DOHH2 (cell line): ENCODE results near the gene RUSF1.
"Not testable (repeated sequence)": the region's sequence is repeated elsewhere in the genome, so short reads cannot be mapped to it uniquely, and the experiment has no call there.

Experiments
- H3F3A ChIP-seq: fragments of 200-600 bp; sonication (generic), shearing (Covaris generic); 2 replicates; pipeline ENCODE4 v1.6.0; 2016; ENCODE audit warnings: antibody characterized with exemption, mild to moderate bottlenecking; ENCODE audit not compliant: control insufficient read depth, insufficient read depth
- H3K27ac ChIP-seq: fragments of 200-600 bp; sonication (generic); 2 replicates; pipeline ENCODE4 v1.5.1; 2014; ENCODE audit warnings: low read depth, mild to moderate bottlenecking, low read length, moderate library complexity
- H3K27me3 ChIP-seq: fragments of 200-600 bp; sonication (generic); 2 replicates; pipeline ENCODE4 v1.6.1; 2014; ENCODE audit warnings: mild to moderate bottlenecking, low read length, mixed read lengths; ENCODE audit not compliant: control insufficient read depth
- H3K36me3 ChIP-seq: fragments of 200-600 bp; sonication (generic); 2 replicates; pipeline ENCODE4 v1.6.1; 2014; ENCODE audit warnings: mild to moderate bottlenecking, low read length, moderate library complexity, mixed read lengths; ENCODE audit not compliant: control insufficient read depth
- H3K4me1 ChIP-seq: fragments of 200-600 bp; sonication (generic); 2 replicates; pipeline ENCODE4 v1.6.1; 2014; ENCODE audit warnings: mild to moderate bottlenecking, low read length, mixed read lengths; ENCODE audit not compliant: control insufficient read depth
- H3K4me2 ChIP-seq: fragments of 200-600 bp; sonication (generic); 2 replicates; pipeline ENCODE4 v1.6.0; 2014; ENCODE audit warnings: mild to moderate bottlenecking, low read length, moderate library complexity
- H3K4me3 ChIP-seq: fragments of 200-600 bp; sonication (generic); 2 replicates; pipeline ENCODE4 v1.5.1; 2014; ENCODE audit warnings: mild to moderate bottlenecking, low read length, mixed read lengths
- H3K79me2 ChIP-seq: fragments of 200-600 bp; sonication (generic); 2 replicates; pipeline ENCODE4 v1.6.1; 2014; ENCODE audit warnings: mild to moderate bottlenecking, low read length, mixed read lengths; ENCODE audit not compliant: control insufficient read depth
- H3K9me2 ChIP-seq: fragments of 200-600 bp; sonication (generic); replicated peaks from 2 replicates; pipeline ENCODE4 v1.6.1; 2014; ENCODE audit warnings: mild to moderate bottlenecking, low read length, mixed read lengths; ENCODE audit not compliant: control insufficient read depth
- H3K9me3 ChIP-seq: fragments of 200-600 bp; sonication (generic); 2 replicates; pipeline ENCODE4 v1.6.1; 2014; ENCODE audit warnings: antibody characterized with exemption, low read length, mixed read lengths; ENCODE audit not compliant: control insufficient read depth, insufficient read depth
- H4K20me1 ChIP-seq: fragments of 200-600 bp; sonication (generic); 2 replicates; pipeline ENCODE4 v1.6.0; 2014; ENCODE audit warnings: low read depth, mild to moderate bottlenecking, antibody characterized with exemption, low read length, moderate library complexity; ENCODE audit not compliant: control insufficient read depth, insufficient read depth
- EZH2phosphoT487 ChIP-seq: fragments of 200-600 bp; sonication (generic); IDR thresholded peaks from 2 replicates; pipeline ENCODE4 v1.6.1; 2017; ENCODE audit warnings: borderline replicate concordance, mild to moderate bottlenecking, antibody characterized with exemption, low read length, moderate library complexity, mixed read lengths
- TF ChIP-seq, protein P1 (sequence below): fragments of 200-600 bp; sonication (generic); IDR thresholded peaks from one replicate; pipeline ENCODE4 v1.5.1; 2014; ENCODE audit warnings: antibody characterized with exemption, mild to moderate bottlenecking, low read depth, low read length; ENCODE audit not compliant: poor library complexity, severe bottlenecking

Gene RUSF1

DNA sequence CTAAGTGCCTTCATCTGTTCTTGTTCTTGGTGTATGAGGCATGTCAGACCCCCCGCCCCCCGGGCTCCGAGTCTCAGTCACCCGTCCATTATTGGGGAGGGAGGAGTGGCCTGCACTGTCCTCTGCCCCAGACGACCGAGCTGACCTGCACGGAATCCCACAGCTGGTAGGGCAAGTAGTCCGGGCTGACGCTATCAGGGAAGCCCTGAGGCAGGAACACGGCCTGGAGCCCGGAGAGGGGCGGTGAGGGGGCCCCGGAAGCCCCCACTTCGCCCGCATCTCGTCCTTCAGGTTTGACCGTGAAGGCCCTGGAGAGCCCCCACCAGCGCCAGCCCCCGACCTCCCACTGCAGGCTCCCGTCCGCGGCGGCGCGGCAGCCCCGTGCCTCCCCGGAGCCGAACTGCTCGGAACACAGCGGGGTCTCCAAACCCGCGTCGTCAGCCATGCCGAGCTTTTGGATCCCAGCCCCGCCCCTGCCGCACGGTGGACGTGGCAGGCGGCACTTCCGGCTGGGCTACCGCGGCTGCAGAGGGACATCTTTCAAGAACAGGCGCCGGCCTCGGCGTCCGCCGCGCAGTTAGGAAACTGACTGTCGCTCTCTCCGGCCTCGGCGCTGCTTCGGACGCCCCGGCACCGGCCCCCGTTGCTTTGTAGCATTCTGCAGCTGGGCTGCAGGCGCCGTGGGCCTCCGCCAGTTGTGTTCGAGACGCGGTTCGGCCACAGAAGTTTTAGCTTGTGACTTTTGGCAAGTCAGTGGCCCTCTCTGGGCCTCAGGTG, at the start of gene RUSF1:
RUSF1 (minus strand) TSS at position 463 of the 777 bp plus-strand sequence; CDS start at position 445, 18 bp downstream.
- Histone ChIP-seq H3K27ac (peak within 1 kb of the TSS; percentile 7; the same call in 1 of the 2 replicates), H3K9me3 (peaks cover 9% of the 10 kb centered on the region), H3K4me1 (peaks cover 33% of the 10 kb centered on the region), H3K27me3 (no peaks in the 10 kb centered on the region), H3K4me2 (peak within 1 kb of the TSS; percentile 85), H3K4me3 (peak within 1 kb of the TSS; percentile 96), H3F3A (peaks cover 7% of the 10 kb centered on the region), H3K9me2 (no peaks in the 10 kb centered on the region), H3K79me2 (peaks cover 20% of the 10 kb centered on the region), H3K36me3 (peaks cover 6% of the 10 kb centered on the region; the same call in 1 of the 2 replicates), H4K20me1 (peaks cover 2% of the 10 kb centered on the region; the same call in 1 of the 2 replicates)
- TF ChIP-seq, protein P1, sequence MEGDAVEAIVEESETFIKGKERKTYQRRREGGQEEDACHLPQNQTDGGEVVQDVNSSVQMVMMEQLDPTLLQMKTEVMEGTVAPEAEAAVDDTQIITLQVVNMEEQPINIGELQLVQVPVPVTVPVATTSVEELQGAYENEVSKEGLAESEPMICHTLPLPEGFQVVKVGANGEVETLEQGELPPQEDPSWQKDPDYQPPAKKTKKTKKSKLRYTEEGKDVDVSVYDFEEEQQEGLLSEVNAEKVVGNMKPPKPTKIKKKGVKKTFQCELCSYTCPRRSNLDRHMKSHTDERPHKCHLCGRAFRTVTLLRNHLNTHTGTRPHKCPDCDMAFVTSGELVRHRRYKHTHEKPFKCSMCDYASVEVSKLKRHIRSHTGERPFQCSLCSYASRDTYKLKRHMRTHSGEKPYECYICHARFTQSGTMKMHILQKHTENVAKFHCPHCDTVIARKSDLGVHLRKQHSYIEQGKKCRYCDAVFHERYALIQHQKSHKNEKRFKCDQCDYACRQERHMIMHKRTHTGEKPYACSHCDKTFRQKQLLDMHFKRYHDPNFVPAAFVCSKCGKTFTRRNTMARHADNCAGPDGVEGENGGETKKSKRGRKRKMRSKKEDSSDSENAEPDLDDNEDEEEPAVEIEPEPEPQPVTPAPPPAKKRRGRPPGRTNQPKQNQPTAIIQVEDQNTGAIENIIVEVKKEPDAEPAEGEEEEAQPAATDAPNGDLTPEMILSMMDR: no peak
- TF ChIP-seq EZH2phosphoT487: no peak

DNA sequence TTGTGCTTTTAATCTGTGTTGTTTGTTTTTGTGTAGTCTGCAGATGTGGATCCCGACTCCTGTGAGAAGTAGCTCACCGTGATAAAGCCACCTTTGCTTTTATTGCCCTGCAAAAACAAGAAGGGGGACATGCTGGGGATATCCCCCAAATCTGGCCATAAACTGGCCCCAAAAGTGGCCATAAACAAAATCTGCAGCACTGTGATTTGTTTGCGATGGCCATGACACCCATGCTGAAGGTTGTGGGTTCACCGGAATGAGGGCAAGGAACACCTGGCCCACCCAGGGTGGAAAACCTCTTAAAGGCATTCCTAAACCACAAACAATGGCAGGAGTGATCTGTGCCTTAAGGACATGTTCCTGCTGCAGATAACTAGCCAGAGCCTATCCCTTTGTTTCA, 34.6 kb upstream of the RUSF1 start:
- no peak for TF ChIP-seq EZH2phosphoT487
- TF ChIP-seq, protein P1: no peak
- no peaks in the 10 kb centered on the region for H3K9me2 ChIP-seq
- H3K9me3 ChIP-seq: no peaks in the 10 kb centered on the region
- H3F3A ChIP-seq: no peaks in the 10 kb centered on the region
- H4K20me1 ChIP-seq: no peaks in the 10 kb centered on the region
- H3K4me3 ChIP-seq: no peak overlapping the region
- no peak overlapping the region for H3K4me2 ChIP-seq
- H3K36me3 ChIP-seq: no peaks in the 10 kb centered on the region
- no peaks in the 10 kb centered on the region for H3K79me2 ChIP-seq
- H3K27ac ChIP-seq: no peak overlapping the region
- H3K27me3 ChIP-seq: no peaks in the 10 kb centered on the region
- no peaks in the 10 kb centered on the region for H3K4me1 ChIP-seq

DNA sequence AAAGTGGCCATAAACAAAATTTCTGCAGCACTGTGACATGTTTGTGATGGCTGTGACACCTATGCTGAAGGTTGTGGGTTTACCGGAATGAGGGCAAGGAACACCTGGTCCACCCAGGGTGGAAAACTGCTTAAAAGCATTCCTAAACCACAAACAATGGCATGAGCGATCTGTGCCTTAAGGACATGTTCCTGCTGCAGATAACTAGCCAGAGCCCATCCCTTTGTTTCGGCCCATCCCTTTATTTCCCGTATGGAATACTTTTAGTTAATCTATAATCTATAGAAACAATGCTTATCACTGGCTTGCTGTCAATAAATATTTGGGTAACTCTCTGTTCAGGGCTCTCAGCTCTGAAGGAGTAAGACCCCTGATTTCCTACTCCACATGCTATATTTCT, 31.6 kb upstream of the RUSF1 start:
- H3K4me3 ChIP-seq, H3K27me3 ChIP-seq, H3F3A ChIP-seq, H3K4me2 ChIP-seq, H4K20me1 ChIP-seq, H3K27ac ChIP-seq, H3K9me2 ChIP-seq, H3K36me3 ChIP-seq, H3K9me3 ChIP-seq, H3K4me1 ChIP-seq, H3K79me2 ChIP-seq: not testable (repeated sequence)

DNA sequence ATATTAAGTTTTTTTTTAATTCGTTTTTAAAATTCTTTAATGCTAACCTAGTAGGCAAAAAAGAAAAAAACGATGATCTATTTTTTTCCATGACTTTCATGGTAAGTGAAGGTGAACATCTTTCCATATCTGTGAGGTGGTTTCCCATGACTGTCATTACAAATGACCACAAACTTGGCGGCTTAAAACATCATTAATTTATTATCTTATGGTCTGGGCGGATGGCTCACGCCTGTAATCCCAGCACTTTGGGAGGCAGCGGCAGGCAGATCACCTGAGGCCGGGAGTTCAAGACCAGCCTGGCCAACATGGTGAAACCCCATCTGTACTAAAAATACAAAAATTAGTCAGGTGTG, 30.0 kb upstream of the RUSF1 start:
- not testable (repeated sequence) for H3K9me2 ChIP-seq, H3K4me1 ChIP-seq, H3K79me2 ChIP-seq, H3K9me3 ChIP-seq, H3K4me2 ChIP-seq, H3K4me3 ChIP-seq, H4K20me1 ChIP-seq, H3K27ac ChIP-seq, H3F3A ChIP-seq, H3K36me3 ChIP-seq, H3K27me3 ChIP-seq
